ENCODE data around the gene PLEKHG5.

DNA sequence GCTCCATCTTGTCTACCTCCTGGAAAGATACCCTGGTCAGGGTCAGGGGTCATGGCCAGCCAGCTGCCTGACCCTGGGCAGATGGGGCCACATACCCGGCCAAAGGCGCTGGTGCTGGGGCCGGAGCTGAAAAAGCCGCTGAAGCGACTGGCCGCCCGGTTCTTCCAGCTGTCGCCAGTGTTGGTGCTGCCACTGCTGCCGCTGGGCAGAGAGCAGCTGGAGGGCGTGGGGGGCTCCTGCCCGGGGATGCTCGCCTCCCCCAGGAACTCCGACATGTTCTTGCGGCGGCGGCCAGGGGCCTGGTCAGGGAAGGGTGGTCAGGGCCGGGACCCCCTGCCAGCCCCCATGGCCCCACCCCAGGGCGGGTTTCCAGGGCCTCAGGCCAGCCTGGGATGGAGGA, 18.3 kb downstream of the PLEKHG5 start:
- no peak for TF ChIP-seq CTCF (conservative IDR thresholded peaks at IDR 0.05 in 1 of 2, IDR thresholded peaks at IDR 0.05 in 1 of 2; ENCODE audit: low read depth in 1 of 2, low read length in 2 of 2)
- TF ChIP-seq EZH2 (IDR thresholded peaks at IDR 0.05; ENCODE audit: low read length, missing control alignments) = no peak
